Stimulated activated CD4-positive, alpha-beta T cell treated with anti-CD3 and anti-CD28 coated beads, TNF-alpha, amount 100 ng/mL, for 24 hours (primary cell): ENCODE data around the gene LRRC3.

Experiments used
- DNase-seq, 3 experiments: peaks; one replicate each; pipeline ENCODE4 v3.0.0-alpha.2; 2020; ENCODE audit warnings: low read depth in 3 of 3

Gene LRRC3

DNA sequence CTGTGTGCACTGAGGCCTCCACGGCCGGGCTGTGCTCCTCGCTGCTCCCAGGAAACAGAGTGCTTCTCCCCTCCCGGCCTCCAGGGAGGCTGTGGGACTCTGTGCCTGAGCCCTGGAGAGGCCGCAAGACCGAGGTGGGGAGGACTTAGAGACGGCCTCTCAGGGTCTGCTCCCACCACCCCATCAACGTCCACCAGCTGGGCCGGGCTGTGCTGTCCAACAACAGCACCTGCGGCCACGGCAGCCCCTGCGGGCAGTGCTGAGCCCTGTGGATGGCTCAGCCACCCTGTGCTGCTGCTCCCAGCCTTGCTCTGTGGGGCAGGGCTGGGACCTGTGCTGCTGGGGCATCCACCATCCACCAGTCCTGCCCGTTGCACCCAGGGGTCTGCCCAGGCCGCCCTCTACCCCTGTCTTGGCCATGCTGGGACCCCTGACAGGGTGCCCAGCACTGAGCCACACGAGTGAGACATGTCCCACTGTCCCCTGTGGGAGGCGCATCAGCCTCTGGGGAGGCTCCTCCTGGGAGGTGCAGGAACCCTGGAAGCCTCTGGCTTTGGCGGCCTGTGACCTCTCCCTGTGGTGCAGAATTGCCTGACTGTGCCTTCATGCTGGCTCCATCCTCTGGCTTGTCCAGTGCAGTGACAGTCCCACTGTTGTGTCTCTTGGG lies 31.2 kb upstream of the LRRC3 start:
- DNase-seq, result no peak

DNA sequence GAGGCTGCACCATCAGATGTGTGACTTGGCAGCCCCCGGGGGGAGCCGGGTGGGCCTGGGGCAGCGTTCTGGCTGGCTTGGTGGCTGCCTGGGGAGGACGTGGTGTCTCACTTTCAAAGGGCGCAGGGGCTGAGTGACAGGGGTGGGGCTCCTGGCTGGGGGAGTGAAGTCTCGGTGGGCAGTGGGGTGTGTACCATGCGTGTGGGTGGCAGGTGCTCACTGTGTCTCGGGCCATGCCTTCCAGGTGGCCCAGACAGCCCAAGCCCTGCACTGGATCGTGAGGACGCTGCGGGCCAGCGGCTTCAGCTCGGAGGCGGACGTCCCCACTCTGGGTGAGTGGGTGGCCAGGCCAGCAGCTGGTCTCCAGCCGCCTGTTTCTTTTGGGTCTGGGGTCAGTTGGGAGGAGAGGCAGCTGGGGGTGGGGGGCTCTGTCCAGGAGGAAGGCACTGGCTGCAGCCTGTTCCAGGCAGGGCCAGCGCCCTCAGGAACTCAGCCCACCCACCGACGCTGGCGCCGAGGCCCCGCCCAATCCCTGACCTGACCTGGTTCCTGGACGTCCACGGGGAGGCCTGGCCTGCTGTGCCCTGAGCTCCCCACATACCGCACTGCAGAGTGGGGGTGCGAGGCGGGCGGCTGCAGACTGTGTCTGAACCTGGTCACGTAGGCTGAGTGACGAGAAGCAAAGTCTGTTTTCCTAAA lies 30.6 kb upstream of the LRRC3 start:
- no peak for DNase-seq

DNA sequence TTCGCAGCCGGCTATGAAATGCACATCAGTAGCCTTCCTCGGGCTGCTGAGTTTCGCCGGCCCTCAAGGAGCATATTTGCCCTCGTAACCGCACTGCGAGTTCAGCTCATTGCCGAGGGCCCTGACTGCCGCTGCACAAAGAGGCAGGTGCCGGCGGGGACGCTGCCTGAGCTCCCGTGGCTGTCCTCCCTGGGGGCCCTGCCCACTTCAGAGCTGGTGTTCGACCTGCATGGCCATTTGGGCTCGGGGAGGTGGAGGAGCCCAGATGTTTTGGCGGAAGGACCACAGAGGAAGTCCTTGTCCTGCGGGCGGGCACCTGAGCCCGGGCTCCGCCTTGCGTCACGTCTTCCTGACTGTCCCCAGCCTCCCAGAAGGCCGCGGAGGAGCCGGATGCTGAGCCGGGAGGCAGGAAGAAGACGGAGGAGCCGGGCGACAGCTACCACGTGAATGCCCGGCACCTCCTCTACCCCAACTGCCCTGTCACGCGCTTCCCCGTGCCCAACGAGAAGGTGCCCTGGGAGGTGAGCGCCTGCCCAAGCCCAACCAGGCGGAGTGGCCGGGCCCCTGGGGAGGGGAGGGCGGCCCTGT lies 29.9 kb upstream of the LRRC3 start:
- DNase-seq, result no peak

DNA sequence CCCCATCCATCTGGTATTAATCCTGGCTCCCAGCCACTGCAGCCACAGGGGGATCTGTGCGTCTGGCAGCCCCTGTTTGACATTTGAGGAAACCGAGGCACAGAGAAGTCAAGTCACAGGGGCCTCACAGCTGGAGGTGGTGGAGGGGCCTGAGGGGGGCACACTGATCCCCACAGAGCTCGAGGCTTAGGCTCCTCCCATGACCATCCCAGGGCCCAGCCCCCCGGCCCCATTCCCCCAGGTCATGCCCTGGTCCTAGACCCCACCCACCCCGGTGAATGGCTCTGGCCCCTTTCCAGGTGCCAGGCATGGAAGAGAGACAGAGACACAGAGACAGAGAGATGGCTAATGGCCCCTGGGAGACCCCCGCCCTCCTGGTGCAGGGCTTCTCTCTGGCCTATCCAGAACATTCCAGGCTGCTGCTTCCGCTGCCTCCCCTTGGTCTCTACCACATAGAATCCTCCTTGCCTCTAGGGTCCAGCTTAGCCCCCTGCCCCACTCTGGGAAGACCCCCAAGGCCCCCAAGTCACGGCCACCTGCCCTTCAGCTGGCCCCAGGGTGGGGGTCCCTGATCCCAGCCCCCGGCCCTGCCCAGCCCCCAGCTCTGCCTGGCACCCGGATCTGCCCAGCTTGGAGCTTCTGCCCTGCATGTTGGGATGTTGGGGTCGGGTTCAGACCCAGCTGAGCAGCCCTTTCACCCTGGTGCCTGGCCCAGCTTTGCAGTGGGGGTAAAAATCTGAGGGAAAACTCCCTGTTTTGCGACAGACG lies 29.2 kb upstream of the LRRC3 start:
- no peak for DNase-seq

DNA sequence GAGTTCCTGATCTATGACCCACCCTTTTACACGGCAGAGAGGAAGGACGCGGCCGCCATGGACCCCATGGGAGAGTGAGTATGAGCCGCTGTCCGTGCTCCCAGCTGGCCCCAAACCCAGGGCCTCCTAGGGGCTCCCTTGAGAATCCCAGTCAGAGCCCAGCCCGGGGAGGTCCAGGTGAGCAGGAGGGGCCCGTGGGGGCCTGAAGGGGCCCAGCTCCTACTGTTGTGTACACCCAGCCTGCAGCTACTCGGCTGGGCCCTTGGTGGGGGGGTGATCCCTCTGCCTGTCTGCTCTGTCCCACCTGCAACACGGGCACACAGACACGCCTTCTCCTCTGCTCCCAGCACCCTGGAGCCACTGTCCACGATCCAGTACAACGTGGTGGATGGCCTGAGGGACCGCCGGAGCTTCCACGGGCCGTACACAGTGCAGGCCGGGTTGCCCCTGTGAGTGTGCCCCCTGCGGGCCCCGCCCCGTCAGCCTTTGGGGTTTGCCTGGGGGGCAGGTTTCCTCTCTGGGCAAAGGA lies 28.6 kb upstream of the LRRC3 start:
- no peak for DNase-seq

DNA sequence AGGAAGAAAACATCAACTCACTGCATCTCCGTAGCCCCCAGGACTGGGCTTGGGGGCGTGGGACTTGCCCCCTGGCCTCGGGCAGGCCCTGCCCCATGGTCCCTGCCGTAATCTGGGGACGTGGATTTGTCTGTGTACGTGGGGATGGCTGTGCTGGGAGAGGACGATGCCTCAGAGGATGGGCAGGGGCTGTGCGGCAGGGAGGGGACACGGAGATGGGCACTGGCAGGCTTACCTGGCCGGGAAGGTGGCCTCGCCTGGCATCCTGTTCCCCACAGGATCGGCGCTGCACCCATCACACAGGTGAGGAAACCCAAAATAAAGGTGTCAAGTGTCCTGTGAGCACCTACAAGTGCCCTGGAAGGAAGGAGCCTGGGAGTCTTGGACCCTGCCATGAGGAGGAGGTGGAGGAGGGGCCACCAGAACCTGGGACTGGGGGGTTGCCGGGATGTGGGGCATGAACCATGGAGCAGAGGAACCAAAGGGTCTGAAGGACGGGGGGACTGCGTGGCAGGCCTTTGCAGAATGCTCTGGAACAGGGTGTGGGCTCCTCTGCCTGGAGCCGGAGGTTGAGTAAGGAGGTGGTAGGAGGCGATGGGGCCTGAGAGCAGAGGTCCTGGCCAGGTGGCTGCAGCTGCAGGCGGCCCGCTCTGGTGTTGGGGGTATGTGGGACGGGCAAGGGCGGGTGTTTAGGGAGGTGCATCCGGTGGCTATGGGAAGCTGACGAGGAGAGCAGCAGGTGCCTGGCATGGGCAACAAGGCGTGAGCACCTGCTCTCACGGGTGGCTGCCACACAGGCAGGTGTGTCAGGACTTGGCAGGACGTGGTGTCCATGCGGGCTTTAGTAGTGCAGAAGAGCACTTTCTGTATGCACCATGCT lies 27.8 kb upstream of the LRRC3 start:
- DNase-seq, result no peak

DNA sequence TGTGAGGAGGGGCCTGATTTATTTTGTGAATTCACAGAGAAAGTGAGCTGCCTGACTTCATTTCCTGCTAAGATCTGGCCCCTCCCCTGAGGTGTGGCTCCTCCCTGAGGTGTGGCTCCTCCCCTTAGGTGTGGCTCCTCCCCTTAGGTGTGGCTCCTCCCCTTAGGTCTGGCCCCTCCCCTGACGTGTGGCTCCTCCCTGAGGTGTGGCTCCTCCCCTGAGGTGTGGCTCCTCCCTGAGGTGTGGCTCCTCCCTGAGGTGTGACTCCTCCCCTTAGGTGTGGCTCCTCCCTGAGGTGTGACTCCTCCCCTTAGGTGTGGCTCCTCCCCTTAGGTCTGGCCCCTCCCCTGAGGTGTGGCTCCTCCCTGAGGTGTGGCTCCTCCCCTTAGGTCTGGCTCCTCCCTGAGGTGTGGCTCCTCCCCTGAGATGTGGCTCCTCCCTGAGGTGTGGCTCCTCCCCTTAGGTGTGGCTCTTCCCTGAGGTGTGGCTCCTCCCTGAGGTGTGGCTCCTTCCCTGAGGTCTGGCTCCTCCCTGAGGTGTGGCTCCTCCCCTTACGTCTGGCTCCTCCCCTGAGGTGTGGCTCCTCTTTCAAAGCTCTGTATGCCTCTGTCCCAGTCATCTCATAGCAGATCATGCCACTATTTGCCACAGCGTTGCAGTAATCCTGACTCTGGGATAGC lies 26.9 kb upstream of the LRRC3 start:
- DNase-seq, result peak in 2 of 3 experiments; percentile 12 to 35

DNA sequence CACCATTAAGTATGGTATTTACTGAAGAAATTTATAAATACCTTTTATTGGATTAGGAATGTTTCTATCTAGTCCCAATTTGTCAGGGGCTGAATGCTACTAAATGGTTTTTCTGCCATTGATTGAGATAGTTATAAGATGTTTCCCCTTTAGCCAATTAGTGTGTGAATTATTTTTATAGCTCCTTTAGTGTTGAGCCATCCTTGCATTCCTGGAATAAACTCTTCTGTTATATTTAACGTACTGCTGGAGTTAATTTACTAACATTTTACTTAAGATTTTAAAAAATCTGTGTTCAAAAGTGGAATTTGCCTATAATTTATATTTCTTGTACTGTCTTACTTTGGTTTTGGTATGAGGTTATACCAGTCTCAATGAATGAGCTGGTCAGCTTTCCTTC lies 25.4 kb upstream of the LRRC3 start:
- no peak for DNase-seq

DNA sequence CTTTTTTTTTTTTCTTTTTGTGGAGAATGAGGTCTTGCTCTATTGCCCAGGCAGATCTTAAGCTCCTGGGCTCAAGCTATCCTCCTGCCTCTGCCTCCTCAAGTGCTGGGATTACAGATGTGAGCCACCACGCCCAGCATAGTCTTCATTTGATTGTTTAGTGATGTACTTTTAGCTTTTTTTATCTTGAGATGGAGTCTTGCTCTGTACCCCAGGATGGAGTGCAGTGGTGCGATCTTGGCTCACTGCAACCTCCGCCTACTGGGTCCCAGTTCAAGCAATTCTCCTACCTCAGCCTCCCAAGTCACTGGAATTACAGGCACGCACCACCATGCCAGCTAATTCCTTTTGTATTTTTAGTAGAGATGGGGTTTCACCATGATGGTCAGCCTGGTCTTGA lies 24.0 kb upstream of the LRRC3 start:
- DNase-seq, result no peak

DNA sequence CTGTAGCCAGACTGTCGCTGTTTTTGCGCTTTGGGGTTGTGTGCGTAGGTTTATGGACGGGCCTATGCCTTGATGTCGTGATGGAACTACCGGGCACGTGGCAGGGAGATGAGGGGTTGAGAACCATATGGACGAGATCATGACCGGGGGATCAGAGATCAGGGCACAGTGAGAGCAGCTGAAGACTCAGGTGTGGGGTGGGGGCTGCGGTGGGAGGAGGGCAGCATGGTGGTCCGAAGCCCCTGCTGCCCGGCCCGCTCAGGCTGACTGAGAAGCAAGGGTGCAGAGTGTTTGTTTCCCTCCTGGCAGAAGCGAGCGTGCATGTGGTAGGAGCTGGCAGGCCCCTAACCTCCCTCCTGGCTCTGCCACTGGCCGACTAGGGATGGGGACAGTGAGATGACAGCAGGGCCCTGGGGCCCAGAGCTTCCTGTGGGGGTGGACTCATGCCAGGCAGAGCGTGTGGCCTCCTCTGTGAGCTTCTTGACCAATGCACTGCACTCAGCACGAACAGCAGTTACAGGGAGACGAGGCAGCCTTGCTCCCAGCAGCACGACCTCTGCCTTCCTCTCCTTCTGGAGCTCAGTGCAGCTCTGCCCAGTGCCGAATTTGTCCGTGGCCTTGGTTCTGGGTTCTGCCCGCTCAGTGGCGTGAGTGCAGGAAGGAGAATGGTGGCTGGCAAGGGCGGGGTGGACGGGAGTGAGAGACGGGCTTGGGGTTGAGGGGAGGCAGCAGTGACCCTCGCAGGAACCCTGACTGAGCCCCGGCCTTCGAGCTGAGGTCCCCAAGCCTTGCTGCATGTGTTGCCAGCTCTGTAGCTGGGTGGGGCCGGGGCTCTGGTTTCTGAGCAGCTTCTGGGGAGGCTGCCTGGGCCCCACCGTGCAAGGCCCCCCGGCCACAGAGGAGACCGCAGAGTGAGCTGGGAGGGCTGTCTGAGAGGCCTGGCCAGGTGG lies 22.2 kb upstream of the LRRC3 start:
- DNase-seq, result no peak

DNA sequence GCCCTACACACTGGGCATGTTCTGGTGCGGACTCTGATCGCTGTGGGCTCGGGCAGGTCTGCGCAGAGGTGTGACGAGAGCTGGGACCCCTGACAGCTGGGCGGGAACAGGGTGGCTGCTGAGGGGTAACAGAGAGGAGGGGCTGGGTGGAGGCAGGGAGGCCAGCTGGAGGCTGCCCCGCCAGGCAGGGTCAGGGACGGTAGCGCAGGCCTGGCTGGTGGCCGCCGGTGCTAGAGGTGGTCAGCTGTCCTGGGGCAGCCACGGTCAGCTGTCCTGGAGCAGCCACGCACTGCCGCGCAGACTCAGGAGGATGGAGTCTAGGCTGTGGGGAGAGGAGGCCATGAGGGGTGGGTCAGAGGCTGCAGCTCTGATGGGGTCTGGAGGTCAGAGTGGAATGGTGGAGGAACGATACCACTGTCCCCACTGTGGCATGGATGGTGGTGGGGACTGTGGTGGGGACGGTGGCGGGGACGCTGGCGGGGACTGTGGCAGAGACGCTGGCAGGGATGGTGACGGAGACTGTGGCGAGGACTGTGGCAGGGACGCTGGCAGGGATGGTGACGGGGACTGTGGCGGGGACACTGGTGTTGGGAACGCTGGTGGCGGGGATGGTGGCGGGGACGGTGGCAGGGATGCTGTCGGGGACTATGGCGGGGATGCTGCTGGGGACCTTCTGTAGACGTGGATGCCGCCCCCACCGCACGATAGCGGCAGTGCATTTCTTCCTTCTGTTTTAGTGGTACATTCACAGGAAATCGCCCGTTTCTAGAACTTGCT lies 21.3 kb upstream of the LRRC3 start:
- no peak for DNase-seq

DNA sequence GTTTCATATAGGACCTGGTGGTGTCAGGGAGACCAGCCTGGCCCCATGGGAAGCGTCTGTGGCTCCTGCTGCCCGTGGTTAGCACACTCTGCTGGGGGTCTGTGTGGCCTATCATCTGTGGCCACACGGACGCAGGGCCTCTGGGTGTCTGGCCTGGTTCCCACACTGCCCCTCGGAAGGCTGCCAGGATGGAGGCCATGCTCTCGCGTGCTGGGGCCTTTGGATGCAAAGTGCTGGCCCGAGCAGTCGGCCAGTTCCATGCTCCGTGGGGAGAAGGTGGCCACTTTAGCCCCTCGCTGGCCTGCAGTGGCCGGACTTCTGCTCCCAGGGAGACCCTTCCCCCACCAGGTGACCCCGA lies 20.8 kb upstream of the LRRC3 start:
- DNase-seq, result no peak

DNA sequence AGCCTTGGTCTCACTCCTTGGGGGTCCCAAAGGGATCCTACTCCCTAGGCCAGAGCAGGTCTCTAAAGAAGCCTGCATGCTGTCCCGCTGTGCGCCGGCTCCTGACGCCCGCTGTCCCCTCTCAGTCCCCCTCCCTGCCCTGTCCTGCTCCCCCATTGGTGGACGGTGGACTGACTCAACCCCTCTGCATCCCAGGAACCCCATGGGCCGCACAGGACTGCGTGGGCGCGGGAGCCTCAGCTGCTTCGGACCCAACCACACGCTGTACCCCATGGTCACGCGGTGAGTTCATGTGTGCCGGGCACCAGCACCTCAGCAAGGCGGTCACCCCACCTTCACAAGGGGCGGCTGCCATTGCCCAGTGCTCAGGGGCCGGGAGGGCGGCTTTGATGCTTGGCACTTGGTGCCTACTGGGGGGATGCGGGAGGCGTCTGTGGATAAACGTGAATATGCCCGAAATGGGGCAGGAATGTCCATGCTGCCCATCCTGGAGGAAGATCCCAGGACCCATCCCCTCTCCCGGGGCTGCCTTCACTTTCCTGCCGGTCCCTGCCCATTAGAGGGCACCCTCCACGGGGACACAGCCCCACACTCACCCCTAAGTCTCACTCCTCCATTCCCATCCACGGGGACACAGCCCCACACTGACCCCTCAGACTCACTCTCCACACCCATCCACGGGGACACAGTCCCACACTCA lies 20.2 kb upstream of the LRRC3 start:
- no peak for DNase-seq

DNA sequence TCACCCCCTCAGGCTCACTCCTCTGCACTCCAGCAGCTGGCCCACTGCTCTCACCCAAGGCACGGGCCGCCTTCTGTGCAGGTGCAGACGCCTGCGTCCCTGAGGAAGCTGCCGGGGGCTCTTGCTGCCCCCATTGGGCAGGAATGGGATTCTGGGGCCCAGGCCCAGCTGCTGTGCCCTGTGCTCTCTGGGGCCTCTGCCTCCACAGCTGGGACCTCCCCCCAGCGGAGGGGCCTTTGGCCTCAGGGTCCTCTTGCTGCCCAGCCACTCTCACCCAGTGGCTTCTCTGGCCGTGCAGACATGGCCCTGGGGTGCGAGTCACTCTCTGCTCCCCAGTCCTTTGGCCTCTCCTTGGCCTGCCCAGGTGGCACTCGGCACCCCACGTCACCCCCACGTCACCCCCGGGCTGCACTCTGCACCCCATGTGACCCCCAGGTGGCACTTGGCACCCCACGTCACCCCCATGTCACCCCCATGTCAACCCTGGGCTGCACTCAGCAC lies 19.1 kb upstream of the LRRC3 start:
- DNase-seq, result no peak

DNA sequence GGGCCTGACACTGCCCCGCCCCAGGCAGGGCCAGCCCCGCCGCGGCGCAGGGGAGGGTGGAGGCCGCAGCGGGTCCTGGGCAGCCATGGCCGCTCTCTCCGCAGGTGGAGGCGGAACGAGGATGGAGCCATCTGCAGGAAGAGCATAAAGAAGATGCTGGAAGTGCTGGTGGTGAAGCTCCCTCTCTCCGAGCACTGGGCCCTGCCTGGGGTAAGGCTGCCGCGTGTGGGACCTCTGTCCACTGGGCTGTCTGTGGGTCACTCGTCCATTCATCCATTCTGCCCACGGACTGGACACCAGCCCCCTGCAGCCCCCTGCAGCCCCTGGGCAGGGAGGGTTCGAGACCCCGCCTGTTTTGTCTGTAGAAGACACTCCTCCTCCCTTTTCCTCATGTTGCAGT lies 18.4 kb upstream of the LRRC3 start:
- DNase-seq, result no peak

DNA sequence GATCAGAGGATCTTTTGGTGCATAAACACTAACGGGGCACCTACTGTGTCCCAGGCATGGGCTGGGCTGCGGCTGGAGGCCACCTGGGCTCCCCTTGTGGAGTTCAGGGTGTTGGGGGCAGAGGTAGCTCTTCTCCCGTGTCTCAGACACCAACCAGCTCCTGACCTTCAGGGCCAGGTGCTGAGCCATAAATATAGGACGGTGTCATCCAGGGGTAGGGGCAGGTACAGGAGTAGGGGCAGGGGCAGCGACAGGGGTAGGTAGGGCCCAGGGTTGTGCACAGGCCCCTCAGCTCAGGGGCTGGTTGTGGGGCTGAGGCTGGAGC lies 18.0 kb upstream of the LRRC3 start:
- DNase-seq, result no peak

DNA sequence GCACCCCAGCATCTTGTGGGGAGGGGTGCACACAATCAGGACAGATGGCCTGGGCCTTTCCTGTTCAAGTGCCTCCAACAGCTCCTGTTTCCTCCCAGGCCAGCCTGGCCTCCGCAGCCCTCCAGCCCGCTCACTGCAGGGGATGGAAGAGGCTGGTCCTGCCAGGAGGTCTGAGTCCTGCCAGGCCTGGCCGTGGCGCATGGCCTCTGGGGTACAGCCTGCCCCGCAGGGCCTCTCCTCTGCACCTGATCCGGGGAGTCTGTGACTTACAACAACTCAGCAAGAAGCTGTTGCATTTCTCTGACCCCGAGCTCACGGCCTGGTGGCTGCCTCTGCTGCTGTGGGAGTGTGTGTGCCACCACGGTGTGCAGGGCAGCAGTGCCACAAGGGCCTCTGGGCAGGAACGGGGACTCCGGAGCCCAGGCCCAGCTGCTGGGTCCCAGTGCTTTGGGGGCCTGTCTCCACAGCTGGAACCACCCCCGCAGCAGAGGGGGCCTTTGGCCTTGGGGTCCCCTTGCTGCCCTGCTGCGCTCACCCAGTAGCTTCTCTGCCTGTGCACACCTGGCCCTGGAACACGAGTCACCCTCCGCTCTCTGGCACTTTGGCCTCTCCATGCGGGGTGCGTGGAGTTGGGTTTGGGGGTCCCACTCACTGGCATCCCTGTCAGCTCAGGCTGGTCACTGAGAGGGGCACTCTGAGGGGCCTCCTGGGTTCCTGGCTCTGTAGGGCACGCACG lies 17.4 kb upstream of the LRRC3 start:
- DNase-seq, result no peak
